Stimulated activated CD8-positive, alpha-beta memory T cell treated with anti-CD3 and anti-CD28 coated beads, Interleukin-15, amount 100 ng/mL, for 1 hour (primary cell): ENCODE data around the gene COL6A5.

ENCODE experiments used
- DNase-seq: peaks from one replicate; pipeline ENCODE4 v3.0.0-alpha.2; 2020; ENCODE audit warnings: low read depth

Gene COL6A5

GRCh38 chr3:130516645-130517512, 171.4 kb downstream of the COL6A5 start, which contains the start of gene COL6A6:
TSS of gene COL6A6 (plus strand) at chr3:130517177. CDS start at chr3:130560365, 43,188 bp downstream.
- DNase-seq, result no peak

GRCh38 chr3:130517602-130518001, 172.1 kb downstream of the COL6A5 start:
- no peak for DNase-seq

GRCh38 chr3:130519754-130520153, 174.3 kb downstream of the COL6A5 start:
- no peak for DNase-seq

GRCh38 chr3:130522399-130522798, 176.9 kb downstream of the COL6A5 start:
- DNase-seq, result no peak

GRCh38 chr3:130527426-130527825, 182.0 kb downstream of the COL6A5 start:
- no peak for DNase-seq

- DNase-seq, result no peak
Observed at GRCh38 chr3:130528120-130528519, 182.6 kb downstream of the COL6A5 start.

GRCh38 chr3:130529486-130530215, 184.2 kb downstream of the COL6A5 start:
- DNase-seq, result no peak

- no peak for DNase-seq
Observed at GRCh38 chr3:130533247-130533646, 187.8 kb downstream of the COL6A5 start.
